Left hindlimb (tissue), 1 donor: ENCODE measurements around the gene SOBP.
A peak's percentile ranks its signal among the peaks of the same experiment; 100 is the strongest.

Source experiments
- DNase-seq: peaks from one replicate; pipeline ENCODE4 v3.0.0-alpha.2; 2018

Gene SOBP

DNA sequence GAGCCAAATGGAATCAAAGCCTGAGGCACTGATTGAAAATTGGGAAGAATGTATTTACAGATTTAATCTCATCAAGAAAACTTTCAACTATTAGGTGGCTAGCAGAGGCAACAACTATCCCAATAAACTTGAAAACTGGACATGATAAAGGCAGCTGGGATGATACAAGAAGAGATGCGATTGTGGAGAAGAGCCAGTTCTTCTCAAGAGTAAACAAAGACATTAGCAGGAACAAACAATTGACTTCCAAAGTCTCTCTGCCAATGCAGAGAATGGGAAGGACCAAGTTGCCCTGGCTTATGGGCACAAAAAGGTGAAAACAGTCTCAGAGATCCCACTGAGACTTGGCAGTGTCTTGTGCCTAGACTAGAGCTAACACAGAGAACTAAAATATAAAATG is 132.4 kb downstream of the SOBP start:
- no peak for DNase-seq

- no peak for DNase-seq
Measured at GRCh38 chr6:107624050-107624449, 134.1 kb downstream of the SOBP start.

DNA sequence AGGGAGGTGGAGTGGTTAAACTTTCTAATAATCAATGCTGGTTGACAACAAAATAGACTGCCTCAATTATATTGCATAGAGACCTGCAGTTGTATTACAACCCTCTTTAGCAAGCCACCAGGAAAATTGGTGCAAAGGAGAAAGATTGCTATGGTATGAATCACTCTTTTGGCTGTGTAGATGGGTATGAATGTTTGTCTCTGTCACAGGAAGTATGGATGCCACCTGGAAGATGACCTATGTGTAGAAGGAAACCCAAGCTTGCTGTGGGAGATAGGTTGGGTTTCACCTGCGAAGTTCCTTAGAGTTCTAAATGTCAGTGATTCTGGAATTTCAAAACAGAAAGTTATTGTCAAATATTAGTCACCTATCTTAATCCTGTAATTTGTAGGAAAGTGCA is 134.6 kb downstream of the SOBP start:
- DNase-seq, result no peak

GRCh38 chr6:107625264-107625663 is 135.3 kb downstream of the SOBP start:
- no peak for DNase-seq

DNA sequence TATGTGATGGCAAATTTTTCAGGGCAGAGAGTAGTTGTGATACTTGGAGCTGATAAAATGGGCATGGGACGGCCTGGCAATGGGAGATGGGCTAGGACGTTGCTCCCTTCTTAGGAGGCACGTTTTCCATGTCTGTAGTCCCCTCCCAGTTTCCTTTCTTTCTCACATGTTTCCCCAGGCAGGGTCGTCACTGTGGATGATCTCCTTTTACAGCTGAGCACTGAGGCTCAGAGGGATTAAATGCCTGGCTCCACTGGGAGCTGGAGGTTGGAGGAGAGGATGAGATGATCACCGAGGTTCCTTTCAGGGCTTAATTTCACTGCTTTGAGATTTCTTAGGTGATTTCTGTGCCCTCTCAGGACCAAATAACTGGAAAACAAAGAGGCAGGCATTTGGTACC is 136.7 kb downstream of the SOBP start:
- DNase-seq, result no peak

DNA sequence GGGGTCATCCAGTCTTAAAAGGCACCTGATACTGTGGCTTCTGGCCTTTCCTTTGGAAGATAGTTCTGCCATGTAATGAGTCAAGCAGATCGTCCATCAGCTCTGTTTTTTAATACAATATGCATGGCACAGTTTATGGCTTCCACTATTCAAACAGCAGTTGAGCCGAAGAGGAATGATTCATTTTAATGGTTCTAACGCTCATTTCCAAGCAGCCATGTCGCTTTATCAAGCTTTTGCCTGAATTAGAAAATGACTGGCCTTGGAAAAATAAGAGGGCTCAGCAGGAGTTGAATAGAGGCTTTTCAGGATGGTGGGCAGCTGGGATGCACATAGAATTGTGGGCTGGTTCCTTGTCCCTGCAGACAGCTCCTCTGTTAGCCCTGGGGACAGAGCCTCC is 138.1 kb downstream of the SOBP start:
- DNase-seq, result no peak

GRCh38 chr6:107628878-107629277 is 139.0 kb downstream of the SOBP start:
- DNase-seq, result no peak

DNA sequence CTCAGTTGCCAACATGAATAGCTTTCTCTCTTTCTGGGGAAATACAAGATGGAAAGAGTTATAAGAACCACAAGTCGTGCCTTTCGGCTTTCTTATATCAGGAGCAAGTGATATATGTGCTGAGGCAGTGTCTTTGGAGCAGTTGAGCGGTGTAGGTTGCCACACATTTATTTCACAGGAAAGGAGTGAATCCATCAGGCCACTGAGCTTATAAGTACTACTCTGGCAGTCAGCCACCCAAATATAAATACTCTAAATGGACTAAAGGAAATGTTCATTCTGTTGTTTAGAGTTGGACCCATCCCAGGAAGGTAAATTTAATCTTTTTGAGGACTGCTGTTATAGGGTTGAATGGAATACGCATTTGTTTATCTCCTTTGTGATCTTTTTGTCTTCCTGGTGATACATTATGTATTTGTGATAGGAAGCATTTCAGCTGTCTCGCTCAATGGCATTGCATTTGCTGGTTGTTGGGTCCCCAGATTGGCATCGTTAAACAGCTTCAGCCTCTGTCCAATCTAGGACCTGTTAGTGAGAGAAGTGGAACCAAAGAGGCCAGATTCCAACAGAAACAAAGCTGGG is 139.7 kb downstream of the SOBP start:
- no peak for DNase-seq

DNA sequence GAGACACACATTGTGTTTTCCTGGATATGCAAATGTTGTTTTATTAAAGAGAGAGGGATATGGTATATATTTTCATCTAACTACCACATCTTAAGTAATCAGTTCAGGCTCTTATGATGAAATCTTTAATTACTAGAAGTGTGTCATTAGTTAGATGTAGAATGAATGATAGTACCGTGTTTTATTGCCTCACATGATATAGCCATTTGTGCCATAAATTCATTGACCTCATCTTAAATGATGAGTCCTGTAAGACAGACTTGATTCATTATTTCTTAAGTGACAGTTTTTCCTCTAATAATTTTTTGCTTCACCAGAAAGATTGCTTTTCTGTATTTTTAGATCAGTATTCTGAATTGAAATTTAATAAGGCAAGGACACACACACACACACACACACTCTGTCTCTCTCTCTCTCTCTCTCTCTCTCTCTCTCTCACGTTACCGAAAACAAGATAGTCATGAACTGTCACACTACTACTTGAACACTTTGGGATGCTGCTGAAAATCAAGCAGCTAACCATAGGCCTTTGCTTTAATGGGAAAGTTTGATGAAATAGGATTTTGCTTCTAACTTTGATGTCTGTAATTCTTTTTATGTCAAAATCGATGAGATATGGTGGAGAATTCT is 140.5 kb downstream of the SOBP start:
- DNase-seq, result no peak

- DNase-seq, result no peak
Measured at GRCh38 chr6:107632381-107633136, 142.6 kb downstream of the SOBP start.

GRCh38 chr6:107633680-107634323 is 143.9 kb downstream of the SOBP start:
- DNase-seq, result peak; percentile 62

- DNase-seq, result peak; percentile 46
Measured at GRCh38 chr6:107634324-107635056, 144.6 kb downstream of the SOBP start.

- no peak for DNase-seq
Measured at GRCh38 chr6:107635057-107635515, 145.2 kb downstream of the SOBP start.

DNA sequence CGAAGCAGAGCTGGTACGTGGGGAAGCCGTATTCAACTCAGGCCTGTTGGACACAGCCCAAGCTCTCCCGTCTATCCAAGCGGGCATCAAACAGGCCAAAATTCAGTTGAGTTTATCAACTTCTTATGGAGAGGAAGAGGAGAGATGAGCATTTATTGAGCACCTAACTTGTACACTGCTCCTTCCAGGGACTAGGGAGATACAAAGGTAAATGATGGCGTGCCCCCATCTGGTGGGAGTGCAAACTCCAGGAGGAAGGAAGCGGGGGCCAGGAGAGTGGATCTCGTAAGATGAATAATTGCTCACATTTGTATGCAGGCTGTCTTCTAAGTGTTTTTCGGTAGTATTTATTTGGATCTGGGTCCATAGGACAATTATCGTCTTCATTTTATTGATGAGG is 146.6 kb downstream of the SOBP start:
- DNase-seq, result no peak

DNA sequence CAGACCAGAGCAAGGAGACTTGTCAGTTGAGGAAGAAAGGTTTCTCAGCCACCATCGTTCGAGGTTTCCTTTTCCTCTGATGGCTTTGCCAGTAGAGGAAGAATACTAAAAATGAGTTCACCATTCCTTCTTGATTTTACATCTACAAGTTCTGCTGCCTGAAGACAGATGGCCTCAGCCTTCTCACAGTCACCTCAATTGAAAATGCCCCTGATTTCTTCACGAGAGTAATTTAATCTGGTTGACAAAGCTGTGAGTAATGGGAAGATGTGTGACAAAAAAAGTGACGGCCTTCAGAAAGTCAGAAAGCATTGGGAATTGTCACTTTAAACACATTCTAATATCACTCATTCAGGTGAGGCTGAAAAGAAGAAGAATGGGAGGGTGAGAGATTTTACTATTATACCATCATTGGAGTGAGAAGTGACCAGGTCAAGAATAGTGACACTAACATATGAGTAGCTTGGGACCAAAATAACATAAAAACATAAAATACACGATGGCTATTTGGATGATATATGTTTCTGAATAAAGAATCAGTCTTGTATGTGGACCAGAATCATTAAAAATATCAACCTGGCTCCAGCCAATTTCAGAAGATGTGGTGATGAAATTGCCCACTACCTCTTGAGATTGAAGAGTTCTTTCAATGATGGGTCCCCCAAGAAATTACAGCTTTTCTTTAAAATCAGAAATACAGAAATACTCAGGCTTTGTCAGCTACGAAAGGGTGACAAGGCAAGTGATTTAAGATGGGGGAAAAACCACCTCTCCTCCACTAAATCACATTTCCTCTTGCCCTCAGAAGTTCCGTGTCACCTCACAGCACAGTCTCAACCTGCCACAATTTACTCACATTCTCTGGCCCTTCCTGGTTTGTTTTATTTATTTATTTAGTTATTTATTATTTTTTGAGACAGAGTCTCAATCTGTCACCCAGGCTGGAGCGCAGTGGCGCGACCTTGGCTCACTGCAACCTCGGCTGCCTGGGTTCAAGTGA is 147.7 kb downstream of the SOBP start:
- no peak for DNase-seq

DNA sequence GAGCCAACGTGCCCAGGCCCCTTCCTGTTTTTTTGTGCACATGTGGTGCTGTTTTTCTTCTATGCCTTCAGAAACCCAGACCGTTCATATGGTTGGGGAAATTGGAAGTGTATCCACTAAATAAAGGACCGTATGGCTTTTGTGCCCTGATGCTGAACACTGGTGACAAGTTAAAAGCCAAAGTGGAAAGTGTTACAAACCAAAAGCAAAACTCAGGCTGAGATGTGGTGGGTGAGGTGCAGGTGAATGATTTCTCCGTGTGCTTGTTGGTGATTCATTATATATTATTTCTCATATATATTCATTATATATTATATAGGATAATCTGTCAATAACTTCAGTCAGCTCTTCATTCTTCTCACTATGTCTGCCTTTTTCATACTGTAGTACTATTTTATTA is 148.6 kb downstream of the SOBP start:
- DNase-seq, result no peak

DNA sequence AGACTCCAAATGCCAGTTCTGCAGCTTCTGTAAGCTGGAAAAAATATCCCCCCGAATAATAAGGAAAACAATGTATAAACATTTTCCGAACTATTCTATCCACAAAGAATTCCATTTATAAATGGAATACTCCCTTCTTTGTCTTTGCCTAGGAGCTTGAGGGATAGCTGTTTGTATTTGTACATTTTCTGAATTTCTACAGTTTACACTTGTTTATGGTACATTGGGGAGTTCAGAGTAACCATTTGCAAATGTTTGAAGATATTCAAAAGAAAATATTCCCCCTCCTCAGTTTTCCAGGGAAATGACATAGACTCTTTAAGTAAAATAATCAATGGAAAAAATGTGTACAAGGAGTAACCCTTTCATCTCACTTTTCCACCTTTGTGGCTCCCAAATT is 149.6 kb downstream of the SOBP start:
- DNase-seq, result no peak

DNA sequence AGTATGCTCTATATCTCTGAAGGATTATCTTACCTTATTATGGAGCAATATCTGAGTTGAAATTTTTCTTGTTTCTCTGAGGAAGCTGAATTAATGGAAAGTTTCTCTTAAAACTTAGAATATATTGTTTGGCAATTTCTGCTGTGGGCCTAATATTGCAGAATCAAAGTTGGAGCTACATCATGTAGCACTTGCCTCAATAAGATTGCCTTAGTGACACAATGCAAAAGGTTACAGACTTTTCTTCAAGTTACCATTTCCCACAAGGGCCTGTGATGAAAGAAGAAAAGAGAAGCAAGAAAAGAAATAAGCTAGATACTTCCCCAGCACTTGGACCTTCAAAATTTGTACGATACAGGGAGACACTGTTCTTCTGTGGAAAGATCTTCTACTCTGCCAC is 151.2 kb downstream of the SOBP start:
- DNase-seq, result no peak

DNA sequence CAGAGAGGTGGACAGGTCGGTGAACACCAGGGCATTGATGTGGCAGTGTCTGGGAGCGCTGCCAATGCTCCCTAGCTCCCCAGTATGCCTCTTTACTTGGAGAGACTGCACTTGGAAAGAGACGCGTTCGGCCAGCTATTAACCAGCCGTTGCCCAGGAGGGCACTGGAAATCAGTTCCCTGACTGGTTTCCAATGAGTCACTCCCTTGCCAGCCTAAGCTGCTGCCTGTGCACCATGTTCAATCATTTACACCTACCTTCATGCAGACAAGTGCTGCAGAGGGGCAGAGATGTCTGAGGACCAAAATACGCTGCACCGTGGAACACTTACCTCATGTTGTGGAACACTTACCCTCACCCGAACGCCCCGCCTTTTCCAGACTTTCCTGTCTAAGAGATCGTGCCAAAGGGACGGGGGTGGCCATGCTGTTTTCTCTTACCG is 151.6 kb downstream of the SOBP start:
- DNase-seq, result no peak

GRCh38 chr6:107642095-107642860 is 152.4 kb downstream of the SOBP start:
- no peak for DNase-seq

DNA sequence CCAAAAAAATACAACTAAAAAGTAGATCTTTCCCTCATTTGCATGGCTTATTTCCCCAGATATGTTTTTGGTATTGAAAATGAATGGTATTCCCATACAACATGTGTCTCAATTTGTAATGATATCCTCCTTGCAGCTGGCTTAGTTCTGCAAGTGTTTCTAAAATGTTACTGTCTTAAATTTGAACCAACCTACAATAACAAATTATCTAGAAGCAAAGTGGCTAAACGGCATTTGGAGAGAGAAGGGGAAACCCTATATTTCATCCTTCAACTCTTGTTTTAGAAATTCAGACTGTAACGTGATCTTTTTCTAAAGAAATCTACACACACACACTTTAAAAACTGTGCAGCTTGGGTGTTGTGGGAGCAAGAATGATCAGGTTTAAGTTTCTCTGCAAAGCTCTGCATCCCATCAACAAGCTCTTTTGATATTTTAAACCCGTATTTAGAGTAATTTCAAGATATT is 153.0 kb downstream of the SOBP start:
- DNase-seq, result no peak
